Measurements from ENCODE around the gene GALK1.

GALK1 gene

GRCh38 chr17:75725504-75725903, 39.5 kb downstream of the GALK1 start:
- no peak for TF ChIP-seq CTCF (IDR thresholded peaks at IDR 0.05)

GRCh38 chr17:75724016-75725003, 40.7 kb downstream of the GALK1 start:
- TF ChIP-seq CTCF (IDR thresholded peaks at IDR 0.05): no peak

- TF ChIP-seq CTCF (IDR thresholded peaks at IDR 0.05): no peak
Observed at GRCh38 chr17:75723171-75723930, 41.6 kb downstream of the GALK1 start.

- no peak for TF ChIP-seq CTCF (IDR thresholded peaks at IDR 0.05)
Observed at GRCh38 chr17:75722542-75723095, 42.4 kb downstream of the GALK1 start.

GRCh38 chr17:75722076-75722475, 42.9 kb downstream of the GALK1 start:
- TF ChIP-seq CTCF (IDR thresholded peaks at IDR 0.05): no peak

- TF ChIP-seq CTCF (IDR thresholded peaks at IDR 0.05): no peak
Observed at GRCh38 chr17:75721463-75722011, 43.5 kb downstream of the GALK1 start.

Data from LNCAP (cell line).